ENCODE measurements around the gene MGAT5.
"Not testable (repeated sequence)": the region's sequence is repeated elsewhere in the genome, so short reads cannot be mapped to it uniquely, and the experiment has no call there.

Gene MGAT5

DNA sequence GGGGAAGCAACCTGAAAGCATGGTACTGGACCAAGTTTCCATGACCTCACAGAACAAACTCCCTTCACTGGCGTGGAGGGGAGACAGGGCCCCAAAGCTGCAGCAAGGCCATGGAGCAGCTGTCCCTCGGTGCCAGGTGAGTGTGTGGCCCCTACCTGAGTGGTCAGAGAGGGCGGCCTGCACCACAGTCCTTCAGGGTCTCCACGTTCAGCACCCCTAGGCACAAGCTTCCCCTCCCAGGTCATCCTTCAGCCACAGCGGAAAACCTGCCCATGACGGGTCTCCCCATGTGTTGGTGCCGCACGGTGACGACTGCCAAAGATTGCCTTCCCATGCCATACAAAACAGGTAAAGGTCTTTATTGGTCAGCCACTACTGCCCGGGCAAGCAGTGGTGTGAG is 201.6 kb downstream of the MGAT5 start:
- FAIRE-seq: no peak

DNA sequence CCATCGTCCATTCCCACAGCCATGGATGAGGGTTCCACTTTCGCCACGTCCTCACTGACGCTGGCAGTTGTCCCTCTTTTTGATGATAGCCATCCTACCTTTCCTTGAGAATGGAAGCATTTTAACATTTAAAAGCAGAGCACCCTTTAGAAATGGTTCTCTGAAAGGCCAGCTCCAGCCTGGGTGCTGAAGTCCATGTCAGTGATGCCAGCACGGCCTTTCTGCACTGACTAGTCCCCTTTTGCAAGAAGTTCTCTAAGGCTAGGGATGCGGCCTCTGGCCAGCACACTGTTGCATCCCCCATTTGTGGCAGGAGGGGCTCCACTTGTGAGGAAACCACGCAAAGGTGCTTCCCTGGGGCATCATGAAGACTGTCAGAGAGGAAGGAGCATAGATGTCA is 203.5 kb downstream of the MGAT5 start:
- no peak for FAIRE-seq

DNA sequence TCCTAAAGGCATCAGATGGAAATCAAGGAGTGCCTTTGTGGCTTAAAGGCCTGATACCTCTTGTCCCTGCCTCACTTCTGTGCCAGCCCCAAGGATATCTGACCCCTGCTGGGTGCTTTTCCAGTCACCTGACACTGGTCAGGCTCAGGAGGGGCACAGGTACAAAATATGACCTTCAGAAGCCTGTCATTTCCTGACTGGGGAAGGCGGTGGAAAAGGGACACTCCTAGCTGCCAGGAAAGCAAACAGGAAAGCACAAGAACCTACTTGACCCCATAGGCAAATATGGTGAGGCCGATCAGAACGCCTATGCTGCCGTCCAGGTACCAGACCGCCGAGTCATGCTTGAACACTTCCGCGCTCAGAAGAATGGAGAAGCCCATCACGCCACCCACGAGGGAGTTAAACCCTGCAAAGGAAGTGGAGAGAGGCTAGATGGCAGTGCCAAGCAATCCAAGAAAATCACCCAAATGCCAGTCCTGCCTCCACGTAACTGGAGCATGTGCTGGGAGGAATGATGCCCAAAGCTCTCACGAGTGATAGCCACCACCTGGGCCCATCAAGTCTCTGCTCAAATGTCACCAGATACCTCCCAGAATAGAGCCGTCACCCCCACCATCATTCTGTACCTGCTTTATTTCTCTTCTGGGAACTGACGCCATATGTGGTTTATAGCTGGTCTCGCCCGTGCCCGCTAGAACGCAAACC is 204.0 kb downstream of the MGAT5 start:
- no peak for FAIRE-seq

DNA sequence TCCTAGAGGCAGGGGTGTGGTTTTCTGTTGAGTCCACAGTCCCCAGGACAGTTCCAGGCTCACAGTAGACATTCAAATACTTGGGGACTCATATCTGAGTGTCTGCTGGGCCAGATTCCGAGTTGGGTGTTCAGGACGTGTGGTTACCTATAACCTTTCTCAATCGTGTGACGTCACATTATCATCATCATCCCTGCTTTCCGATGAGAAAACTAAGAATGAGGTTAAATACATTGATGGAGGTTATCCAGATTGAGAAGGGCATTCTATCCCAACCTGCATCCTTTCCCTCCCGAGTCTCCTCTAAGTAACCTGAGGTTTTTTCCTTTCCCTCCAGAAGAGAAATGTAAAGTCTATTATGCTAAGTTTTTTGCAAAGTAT is 204.6 kb downstream of the MGAT5 start:
- FAIRE-seq: no peak

DNA sequence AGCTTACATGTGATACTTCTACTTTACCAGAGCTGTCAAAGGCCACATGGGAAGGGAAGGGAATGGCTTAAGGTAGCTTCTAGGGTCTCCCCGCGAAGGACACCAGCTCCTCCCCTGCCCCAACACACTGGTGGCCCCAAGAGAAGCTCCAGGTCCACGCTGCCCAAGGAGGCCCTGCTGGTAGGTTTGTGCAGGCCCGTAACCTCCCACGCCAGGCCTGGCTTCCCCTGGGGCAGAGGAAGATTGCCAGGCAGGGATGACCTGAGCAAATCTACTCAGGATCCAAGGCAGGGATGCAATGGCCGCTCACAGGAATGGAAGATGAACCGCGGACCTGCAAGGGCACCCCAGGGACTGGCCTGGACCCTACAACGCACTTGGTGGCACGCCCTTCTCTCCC is 205.1 kb downstream of the MGAT5 start:
- no peak for FAIRE-seq

DNA sequence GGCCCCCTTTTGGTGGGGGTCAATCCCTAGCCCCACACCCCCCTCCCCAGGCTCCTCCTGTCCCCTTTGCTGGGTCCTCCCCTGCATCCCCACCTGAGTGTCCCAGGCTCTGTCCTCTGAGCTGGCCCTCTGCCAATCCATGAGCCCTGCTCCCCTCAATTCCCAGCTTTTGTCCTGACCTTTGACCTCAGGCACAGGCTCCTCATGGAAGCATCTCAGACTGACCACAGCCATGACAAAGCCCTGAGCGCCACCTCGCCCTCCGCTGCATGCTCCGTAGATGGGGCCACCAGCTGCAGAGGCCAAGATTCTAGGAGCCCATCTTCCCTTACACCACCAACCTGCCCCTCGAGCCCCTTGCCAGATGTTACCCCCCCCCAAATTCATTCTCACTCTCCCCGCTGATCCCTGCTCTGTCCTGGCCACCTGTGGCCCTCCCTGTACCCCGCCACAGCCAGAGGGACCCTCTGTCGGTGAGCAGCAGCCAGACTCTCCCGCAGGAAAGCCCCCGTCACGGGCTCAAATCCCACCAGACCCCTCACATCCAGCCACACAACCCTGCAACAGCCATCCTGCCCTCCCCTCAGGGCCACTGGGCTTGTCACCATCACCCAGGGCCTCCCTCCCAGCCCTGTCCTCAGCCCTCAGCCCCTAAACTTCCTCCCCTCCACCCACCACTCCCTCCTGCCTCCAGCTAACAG is 206.0 kb downstream of the MGAT5 start:
- no peak for FAIRE-seq

DNA sequence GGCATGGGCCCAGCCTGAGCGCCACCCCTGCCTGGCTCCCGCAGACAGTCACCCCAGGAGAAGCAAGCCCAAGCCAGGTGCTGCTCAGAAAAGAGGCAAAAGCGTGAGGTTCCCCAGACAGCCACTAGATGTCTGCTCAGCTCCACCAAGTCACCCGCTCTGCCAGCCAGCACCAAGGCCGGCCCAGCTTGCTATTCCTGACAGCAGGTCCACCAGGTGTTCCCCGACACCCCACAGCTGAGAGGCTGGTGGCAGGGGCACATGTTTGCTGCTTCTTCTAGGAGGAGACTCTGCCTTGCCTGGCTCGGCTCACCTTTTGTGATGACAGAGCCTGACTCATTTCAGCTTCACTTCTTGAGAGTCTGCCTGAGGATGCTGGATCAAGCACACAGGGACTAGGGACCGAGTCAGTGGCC is 206.7 kb downstream of the MGAT5 start:
- no peak for FAIRE-seq

DNA sequence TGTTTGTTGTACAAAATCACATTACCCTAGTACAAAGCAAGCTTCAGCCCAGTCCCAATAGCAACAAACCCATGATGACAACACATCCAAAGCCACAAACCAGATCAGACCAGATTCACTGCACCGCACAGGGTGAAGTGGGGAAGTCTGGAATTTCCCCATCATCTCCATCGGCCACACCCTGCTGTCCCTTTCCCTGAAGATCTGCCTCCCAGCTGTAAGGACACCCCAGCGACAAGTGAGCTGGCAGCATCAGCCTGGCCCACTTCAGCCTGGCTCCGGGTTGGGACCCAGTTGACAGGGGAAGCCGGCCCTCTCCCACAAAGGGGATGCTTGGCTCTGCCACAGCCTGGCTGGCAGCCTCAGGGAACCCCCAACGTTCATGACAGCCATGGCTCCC is 207.6 kb downstream of the MGAT5 start:
- no peak for FAIRE-seq

DNA sequence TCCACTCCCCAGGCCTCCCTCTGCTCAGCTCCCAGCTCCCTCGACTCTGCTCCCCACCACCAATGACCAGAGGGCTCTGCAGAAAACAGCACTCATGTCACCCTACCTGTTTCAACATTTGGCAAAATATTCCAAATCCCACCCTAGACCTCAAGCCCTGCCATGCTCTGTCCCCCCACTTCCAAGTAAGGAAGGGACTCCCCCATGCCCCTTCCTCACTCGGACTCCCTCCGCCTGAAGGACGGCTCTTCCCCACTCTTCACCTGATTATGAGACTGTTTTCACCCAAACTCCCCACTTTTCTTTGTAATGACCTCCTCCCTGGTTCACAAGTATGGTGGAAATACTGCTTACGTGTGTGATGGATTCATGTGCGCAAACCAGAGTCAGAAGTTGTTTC is 208.4 kb downstream of the MGAT5 start:
- no peak for FAIRE-seq

DNA sequence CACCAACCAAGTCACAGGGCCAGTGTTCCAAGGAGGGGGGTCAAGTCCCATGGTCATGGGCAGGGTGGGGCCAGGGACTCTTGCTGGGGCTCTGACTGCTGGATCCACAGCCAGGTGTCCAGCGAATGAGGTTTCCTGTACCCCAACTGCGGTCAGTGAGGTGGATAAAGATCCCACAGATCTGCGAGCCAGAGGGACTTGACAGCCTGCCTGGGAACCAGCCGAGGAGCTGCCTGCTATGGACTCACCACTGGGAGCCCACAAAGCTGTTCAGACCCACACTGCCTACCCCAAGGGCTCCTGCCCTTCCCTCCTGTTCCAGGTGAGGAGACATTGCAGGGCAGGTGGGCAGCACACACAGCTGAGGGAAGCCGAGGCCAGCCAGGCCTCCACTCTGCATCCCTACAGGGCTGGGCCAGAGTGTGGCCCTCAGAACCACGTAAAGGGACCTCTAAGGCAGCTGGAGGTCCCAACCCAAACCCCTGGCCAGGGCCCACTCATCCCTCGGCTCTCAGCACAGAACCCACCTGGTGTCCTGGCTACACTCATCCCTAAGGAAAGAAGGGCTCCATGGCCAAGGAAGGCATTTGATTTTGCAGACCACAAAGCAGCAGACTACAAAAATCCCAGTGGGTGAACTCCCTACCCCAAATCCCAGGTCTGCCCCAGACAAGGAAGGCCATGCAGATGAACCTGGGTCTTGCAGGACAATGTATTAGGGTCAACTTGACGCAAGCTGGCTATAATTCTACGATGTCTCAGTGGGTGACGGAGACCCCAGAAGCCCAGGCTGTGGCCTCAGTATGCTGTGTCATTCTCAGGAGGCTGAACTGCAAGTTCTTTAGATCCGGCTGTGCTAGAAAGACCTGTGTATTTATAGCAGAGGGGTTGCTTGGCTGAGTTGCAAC is 209.2 kb downstream of the MGAT5 start:
- no peak for FAIRE-seq

DNA sequence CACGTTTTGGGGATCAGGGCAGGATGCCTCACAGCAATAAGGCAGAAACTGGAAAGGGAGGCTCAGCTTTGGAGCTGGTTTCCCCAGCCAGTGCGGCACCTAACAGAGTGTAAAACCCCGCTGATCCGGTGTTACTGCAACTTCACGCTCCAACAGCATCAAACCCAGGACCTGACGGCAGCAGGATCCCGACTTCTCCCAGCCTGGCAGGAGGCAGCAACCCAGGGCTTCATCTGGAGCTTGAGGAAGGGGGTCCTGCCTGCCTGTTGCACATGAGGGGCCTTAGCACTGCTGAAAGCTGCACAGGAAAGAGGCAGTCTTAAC is 209.8 kb downstream of the MGAT5 start:
- no peak for FAIRE-seq

DNA sequence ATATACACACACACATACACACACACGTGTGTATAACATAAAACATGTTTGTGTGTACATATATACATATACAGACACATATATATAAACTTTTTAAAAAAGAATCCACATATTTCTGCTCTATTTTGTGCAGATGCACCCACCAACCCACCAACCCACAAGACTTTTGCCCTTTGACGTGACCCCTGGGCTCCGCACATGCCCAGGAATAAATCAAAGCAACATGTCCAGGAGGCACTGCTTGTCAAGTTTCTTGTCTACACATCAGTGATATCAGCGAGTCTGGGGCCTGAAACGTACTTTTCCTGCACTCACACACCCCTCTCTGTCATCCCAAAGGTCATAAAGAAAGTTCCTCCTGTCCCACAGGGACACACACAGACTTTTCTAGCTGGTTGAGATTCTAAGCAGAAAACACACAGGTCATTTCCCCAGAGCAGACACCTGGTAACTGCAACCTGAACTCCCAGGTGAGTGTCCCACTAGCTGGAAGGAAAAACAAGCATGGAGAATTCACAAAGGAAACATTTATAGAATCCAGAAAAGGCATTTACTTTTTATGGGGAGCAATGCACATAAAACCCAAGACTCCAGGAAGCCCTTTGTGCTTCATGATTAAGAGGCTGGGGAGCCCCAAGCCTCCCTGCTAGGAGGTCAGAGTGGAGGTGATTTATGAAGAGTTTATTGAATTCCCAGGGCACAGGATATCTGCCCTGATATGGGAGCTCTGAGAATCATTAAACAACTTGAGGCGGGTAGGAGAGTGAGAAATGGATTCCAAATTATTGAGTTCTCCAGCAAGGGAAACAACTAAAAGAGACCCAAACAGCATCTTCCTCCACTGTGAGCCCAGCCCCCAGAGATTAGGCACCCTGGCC is 211.6 kb downstream of the MGAT5 start:
- FAIRE-seq: no peak

DNA sequence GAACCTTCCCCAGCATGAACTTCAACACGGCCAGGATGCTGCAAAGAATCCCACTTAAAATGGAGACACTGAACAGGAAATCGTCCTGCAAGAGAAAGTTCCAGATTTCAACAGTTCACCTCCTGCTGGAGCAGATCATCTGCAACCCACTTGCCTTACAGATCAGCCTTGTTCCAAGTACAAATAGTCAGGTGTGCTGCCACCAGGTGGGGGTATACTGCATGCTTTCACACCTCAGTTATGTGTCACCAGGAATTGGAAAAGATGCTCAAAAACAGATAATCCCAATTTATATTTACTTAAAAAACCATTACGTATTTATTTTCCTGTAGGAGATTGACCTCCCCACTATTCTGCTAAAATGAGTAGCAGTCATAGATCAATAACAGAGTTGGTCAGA is 212.3 kb downstream of the MGAT5 start:
- FAIRE-seq: peak; percentile 58

DNA sequence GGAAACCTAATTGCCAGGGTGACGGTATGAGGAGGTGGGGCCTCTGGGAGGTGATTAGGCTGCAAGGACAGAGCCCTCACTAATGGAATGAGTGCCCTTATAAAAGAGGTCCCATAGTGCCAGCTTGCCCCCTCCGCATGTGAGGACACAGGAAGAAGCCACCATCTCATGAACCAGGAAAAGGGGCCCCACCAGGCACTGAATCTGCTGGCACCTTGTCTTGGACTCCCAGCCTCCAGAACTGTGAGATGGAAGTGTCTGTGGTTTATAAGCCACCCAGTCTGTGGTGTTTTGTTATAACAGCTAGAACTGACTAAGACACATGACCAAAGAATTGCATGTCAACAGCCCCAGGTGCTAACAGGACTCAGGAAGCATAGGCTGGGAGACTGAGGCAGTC is 214.3 kb downstream of the MGAT5 start:
- FAIRE-seq: no peak

DNA sequence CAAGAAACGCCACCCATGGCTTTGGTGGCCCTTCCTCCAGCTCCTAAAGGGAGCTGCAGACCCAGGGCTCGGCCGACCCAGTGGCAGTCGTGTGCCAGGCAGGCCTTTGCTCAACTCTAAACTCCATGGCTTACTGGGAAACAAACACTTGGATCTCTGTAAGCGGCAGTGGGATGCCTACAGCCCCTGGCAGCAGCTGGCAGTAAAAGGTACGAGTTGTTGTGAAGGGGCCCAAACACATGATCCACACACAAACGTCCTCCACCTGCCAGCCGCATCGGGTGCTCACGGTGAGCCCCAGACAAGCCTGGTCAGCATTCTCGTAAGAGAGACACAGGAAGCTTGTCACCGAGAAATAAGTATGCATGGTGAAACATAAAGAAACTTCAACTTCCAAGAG is 214.9 kb downstream of the MGAT5 start:
- FAIRE-seq: no peak

DNA sequence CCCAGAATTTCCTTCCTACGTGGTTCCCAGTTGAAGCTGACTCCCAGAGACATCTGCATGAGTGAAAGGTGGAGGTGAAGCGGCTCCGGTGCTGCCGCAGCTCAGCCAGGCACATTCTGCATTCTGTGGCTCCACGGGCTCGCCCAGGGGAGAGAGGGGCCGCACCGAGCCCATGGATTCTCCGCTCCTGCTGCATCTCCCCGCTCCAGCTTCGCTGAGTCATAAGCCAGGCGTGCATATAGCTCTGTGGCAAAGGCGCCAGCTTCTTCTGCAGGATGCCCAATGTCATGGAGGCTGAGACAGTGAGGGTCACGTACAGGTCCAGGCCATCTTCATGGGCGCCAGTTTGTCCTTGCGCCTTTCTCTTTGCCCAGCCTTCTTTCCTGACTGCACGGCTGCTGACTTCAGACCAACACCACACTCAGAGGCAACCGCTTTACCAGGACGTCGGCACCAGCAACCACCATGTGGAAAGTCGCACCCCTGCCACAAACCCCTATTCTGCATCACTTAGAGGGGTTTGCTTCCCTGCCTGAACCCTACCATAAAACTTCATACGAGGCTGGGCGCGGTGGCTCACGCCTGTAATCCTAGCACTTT is 215.7 kb downstream of the MGAT5 start:
- FAIRE-seq: no peak

DNA sequence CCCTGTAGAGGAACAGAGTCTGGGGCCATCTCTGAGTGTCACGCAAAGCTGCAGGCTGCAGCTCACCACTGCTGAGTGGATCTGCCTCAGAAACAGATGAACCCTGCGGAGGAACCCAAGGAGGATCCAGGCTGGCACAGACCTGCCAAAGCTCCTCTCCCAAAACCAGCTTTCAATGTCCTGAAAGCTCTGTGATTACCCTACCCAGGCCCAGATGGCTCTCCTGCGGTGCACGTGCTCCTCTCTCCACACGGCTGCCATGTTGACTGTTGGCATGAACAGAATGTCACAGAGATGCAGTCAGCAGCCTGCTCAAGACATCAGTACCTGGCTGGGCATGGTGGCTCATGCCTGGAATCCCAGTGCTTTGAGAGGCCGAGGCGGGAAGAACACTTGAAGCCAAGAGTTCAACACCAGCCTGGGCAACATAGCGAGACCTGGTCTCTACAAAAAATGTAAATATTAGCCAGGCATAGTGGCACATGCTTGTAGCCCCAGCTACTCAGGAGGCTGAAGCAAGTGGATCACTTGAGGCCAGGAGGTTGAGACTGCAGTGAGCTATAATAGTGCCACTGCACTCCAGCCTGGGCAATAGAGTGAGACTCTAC is 216.8 kb downstream of the MGAT5 start:
- no peak for FAIRE-seq

DNA sequence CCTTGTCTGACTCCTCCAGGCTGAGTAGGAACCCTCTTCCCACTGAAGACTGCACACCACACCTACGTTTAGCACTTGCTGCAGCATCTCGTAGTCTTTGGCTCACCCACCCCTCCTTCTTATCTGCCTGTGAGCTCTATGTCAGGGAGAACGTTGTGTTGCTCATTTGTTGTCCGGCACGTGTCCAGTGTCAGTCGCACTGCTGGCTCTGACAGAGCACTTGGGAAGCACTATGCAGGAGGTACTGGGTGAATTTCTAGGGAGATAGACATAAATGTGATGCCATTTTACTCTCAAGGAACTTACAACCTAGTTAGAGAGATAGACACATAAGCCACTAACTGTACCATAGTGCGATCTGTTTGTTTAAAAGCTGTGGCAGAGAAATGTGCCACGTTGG is 223.1 kb downstream of the MGAT5 start:
- not testable (repeated sequence) for FAIRE-seq

DNA sequence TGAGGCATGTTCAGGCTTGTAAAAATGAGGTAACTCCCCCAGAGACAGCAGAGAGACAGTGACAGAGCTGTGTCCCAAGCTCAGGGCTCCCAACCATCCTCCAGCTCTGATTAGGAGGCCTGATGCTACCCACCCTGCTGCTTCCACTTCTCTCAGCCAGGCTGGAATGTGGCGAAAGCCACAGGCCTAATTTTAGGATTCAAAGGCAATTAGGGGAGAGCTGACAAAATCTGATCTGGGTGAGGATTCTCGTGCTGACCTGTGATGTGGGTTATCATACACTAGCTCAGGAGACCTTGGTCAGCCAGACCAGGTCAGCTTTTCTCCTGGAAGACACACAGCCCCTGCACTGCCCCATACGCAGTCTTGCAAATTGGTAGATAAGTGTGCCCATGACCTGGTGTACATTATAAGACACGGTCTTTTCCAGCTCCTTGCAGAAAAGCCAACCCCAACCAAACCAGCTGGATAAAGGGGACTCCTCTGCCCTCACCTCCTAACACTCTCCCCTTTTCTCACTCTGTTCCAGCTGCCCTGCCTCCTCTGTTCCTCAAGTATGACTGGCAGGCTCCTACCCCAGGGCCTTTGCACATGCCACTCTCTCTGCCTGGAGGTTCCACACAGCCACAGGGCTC is 225.9 kb downstream of the MGAT5 start:
- no peak for FAIRE-seq

DNA sequence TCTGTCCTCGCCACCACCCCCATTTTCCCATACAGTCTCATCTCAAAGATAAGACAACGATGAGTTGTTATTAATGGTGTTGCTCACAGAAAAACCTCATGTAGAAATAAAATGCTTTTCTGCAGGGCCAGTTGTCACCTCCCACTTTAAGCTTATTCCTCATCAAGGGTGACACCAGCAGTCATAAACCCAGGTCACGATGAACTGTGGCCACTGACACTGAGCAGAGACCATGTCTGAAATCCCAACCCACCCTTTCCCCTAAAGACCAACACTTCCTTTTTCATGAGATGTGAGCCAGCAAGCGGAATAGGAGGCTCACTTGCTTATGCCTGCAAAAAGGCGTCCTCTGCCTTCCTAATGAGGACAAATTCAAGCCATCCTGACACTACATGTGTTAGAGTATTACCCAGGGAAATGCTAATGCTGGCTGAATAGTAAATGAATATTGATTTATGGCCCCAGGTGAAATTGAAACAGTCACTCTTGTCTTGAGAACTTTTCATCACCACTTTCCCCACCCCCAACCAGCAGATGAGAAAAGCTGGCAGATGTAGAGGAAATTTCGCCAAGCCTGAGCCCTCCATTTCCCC is 228.4 kb downstream of the MGAT5 start:
- FAIRE-seq: no peak

DNA sequence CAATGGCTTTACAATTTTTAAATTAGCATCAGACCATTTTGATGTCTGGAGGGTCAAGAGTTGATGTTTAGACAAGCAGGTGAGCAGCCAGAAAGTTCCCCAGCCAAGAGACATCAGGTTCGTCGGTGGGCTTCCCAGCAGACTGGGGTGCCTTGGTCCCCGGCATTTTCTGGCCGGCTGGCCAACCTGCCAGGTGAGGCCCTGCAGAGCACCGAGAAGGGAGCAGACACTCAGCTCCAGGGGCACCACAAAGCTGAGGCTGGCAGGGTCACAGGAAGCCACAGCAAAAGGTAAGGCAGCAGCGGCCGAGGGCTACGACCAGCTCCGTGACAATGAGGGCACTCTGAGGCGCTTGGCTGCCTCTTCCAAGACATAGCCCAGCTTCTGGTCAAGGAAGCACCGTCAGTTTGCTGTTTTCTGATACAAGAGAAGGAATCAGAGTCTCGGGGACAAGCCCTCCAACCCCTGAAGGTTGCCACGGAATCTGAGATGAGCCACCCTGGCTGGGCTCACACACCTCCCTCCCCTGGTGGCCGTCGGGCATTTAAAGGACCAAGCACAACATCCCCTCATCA is 229.0 kb downstream of the MGAT5 start:
- no peak for FAIRE-seq
